Daoy (cell line): ENCODE results near the gene CRYGA. TPM values are rescaled to one million over a fixed set of nuclear protein-coding genes. Genes with fewer than 3 reads are reported as not detected.
A peak's percentile ranks its signal among the peaks of the same experiment; 100 is the strongest.

Experiments
- DNase-seq: peaks from one replicate; pipeline ENCODE4 v3.0.0-alpha.2; 2015; ENCODE audit warnings: low read depth
- total RNA-seq: library from RNA; depleted of rRNA; stranded (reverse); fragments of >200 nt; shearing (Covaris generic); gene quantifications from 2 replicates; pipeline ENCODE4 v1.2.3, GENCODE V29; 2014; rRNA removed

Gene CRYGA, protein sequence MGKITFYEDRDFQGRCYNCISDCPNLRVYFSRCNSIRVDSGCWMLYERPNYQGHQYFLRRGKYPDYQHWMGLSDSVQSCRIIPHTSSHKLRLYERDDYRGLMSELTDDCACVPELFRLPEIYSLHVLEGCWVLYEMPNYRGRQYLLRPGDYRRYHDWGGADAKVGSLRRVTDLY
- not detected in 2 replicates for total RNA-seq

DNA sequence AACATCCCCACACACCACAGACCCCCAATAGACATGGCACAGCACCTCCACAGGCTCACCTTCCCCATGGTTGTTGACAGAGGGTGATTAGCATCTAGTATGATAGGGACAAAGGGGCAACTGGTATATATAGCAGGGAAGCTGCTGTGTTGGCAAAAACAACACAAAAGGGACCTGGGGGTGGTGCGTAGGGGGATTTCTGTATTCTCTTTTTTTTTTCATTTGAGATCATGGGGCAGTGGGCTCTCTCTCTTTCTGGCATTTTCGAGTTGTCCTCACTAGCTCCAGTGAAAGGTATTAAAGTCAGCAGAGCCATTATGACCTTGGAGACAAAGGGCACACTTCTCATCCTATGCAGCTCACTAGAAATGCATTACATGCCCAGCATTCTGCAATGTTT, at the start of gene CRYGA:
Gene CRYGA, minus strand, starts transcription at position 101 of the 400 bp plus-strand sequence. Its CDS starts 33 bp downstream, at position 68.
- no peak for DNase-seq

DNA sequence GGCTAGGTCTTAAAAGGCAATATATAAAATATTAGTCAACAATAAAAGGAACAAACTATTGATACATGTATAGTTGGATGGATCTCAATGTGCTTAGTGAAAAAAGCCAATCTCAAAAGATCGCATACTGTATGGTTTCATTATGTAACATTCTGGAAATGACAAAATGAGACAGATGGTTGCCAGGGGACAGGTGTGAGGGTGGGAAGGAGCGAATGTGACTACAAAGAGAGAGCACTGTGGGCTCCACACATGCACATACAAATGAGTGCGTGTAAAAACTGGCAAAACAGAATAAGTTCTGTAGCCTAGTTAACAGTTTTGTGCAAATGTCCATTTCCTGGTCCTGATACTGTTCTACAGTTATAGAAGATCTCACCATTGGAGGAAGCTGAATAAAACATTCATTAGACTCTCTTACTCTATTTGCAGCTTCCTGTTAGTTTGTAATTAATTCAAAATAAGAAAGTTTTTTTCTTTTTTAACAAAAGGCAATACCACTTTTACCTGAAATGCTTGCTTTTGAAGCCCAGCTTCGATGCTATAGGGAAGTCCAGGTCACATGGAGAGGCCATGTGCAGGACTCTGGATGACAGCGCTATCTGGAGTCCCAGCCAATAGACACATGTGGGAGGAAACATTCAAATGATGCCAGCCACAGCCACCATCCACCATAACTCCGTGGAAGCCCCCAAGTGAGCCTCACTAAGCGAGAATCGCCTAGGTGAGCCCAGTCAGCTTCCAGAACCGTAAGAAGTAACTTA, 47.5 kb upstream of the CRYGA start:
- no peak for DNase-seq

DNA sequence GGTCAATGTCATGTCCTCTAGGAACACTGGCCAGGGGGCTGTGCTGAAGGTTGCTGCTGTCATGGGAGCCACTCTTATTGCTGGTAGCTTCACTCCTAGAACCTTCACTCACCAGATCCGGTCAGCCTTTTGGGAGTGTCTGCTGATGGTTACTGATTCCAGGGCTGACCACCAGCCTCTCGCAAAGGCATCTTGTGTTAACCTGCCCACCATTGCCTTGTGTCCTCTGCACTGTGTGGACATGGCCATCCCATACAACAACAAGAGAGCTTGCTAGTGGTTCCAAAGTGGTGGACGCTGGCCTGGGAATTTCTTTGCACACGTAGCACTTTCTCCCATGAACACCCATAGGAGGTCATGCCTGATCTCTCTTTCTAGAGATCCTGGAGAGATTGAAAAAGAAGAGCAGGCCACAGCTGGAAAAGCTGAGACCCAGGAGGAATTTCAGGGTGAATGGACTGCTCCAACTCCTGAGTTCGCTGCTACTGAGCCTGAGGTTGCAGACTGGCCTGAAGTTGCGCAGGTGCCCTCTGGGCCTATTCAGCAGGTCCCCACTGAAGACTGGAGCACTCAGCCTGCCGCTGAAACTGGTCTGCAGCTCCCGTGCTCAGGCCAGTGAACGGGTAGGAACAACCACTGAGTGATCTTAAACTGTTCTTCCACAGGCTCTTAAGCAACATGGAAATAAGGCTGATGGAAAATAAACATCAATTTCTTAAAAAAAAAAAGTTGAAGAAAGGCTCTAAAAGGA, 45.1 kb upstream of the CRYGA start:
- DNase-seq: no peak

DNA sequence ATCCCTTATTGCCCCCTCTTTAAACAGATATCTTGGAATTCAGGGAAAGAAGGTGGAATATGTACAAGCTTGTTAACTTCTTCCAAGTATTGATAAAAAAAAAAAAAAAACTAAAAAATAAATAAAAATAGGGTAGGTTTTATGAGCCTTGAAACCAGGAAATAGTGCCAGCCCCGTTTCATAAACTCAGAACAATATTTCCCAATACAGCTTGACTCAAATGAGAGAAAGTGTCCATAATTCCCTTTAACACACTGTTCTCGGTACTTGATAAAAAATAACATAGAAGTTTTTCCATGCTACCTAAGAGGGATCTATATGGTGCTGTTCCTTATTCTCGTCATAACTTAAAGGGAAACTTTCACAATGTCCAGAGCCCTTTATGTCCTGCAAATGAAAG, 44.4 kb upstream of the CRYGA start:
- no peak for DNase-seq

DNA sequence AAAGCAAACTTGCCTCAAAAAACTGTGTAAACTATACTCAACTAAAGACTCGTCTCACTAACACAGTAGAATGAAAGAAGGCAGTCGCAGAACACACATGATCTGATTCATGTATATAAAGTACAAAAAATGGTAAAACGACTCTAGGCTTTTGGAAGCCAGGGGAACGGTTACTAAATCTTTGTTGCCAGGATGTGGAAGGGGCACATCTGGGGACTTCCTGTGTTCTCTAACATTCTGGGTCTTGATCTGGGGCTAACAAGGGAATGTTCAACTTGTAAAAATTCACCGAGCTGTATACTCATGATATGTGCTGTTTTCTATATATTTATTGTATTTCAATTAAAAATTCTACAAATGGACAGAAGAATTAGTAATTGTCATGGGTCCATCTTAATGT, 40.8 kb upstream of the CRYGA start:
- DNase-seq: no peak

DNA sequence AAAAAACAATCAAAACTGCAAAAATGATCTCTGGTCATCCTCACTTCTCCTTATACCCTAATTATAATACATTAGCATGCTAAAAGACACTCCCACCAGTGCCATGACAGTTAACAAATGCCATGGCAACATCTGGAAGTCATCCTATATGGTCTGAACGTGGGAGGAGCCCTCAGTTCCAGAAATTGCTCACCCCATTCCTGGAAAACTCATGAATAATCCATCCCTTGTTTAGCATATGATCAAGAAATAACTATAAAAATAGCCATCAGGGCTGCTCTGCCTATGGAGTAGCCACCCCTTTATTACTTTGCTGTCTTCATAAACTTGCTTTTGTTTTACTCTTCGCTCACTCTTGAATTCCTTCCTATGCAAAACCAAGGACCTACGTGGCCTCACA, 32.1 kb upstream of the CRYGA start:
- DNase-seq: no peak

DNA sequence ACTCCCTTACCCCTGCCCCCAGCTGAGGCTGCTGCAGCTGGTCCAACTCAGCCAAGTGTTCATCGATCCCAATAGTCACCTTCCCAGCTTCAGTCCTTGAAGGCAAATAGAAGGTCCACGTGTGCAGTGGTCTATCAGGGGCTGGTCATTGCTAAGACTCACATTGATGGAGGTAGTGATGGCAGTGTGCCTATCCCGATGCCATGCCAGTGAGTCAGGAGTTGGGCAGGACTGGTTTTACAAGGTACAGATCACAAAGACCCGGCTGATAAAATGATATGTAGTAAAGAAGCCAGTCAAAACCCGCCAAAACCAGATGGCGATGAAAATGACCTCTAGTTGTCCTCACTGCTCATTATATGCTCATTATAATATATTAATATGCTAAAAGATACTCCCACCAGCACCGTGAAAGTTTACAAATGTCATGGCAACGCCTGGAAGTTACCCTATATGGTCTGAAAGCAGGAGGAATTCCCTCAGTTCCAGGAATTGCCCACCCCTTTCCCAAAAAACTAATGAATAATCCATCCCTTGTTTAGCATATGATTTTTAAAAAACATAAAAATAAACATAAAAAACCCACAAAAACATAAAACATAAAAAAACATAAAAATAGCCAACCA, 29.3 kb upstream of the CRYGA start:
- no peak for DNase-seq

DNA sequence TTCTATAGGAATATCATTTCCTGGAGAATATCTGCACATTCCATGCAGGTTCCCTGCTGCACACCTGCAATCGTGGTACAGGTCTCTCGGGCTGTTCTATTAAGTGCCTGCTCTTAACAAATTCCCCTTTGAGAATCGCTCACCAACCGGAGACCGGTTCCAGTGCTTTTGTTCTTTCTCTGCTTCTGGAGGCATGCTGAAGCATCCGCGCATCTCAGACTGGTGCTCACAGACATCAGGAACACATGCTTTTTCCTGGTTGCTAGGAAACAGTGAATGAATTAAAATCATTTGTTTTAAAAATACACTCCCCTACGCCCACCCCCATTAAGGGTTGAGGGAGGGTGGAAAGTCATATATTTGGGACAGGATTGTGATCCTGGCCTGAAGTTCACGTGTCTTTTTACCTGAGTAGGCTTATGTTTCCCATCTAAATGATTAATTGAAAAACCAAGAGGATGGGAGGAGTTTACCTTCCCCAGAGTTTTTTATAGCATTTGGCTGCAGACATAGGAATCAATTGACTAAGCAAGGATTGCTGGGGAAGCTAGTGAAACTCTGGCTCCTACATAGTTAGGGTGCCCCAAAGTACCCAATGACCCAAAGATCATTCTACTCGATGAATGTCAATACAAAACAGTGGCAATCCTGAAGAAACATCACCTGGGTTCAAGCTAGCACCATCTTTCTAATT, 26.6 kb upstream of the CRYGA start, which contains the start of gene C2orf80:
Gene C2orf80, minus strand, starts transcription at position 221 of the 694 bp plus-strand sequence. CDS start 3,044 bp downstream, outside the sequence.
- DNase-seq: no peak

DNA sequence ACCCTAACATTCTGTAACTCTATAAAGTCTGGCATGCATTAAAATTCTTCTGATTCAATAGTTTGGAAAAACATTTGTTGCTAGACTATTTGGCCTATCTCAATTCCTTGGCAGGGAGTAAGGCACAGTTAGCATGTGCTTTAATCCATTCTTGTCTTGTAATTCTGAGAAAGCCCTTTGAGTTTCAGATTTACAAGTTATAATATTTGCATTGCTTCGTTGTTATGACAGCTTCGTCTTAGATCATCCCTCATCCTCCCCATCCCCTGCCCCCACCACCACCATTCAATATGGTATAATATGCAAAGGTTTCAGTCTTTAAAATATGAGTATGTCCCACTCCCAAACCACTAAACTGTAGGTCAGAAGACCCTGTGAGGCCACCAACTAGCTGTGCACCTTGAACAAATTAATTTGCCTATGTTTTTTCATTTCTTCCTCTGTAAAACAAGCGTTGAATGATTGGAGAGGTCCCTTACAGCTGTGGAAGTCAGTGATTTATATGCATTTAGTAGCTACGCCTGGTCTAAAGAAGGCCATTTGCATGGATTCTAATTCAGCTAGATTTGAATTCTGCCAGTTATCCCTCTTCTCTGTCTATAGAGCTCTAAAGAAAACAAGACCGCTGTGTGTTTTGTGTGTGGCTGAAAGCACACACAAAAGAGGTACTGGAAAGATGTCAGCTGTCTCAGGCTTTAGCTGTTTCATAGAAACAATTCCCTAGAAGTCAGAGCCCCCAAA, 25.9 kb upstream of the CRYGA start:
- no peak for DNase-seq

DNA sequence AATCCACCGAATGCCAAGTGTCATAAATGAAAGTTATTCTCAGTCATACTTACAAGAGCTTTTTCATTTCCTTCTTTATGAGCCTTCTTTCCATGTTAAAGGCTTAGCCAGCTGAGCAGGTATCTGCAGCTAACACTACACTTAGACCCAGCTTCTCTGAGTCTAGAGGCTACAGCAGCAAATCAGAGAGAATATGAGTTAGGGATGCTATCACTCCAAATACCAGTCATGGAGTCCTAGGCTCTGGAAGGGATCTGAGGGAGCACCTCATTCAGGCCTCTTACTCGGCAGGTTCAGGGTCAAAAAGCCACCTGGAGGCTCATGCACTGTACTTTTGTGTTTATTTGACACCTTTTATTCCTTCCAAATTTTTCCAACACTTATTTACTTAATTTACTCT, 23.5 kb upstream of the CRYGA start:
- DNase-seq: no peak

DNA sequence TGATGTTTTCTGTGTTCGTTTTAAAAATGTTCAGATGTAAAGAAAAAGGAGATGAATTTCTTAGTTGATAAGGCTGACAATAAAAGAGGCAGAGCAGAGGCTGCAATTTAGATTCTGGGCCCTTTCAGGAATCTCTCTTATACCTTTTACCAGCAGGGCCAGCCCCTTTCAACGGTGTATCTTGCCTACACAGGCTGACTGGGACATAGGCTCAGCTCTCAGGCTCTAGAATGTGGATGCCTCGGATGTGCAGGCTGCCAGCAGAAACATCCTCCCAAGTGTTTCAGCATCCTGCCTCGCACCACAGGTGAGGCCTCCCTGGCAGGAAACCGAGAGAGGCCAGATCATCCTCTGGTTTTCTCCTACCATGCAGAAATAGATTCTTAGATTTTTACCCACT, 23.1 kb upstream of the CRYGA start:
- DNase-seq: no peak

DNA sequence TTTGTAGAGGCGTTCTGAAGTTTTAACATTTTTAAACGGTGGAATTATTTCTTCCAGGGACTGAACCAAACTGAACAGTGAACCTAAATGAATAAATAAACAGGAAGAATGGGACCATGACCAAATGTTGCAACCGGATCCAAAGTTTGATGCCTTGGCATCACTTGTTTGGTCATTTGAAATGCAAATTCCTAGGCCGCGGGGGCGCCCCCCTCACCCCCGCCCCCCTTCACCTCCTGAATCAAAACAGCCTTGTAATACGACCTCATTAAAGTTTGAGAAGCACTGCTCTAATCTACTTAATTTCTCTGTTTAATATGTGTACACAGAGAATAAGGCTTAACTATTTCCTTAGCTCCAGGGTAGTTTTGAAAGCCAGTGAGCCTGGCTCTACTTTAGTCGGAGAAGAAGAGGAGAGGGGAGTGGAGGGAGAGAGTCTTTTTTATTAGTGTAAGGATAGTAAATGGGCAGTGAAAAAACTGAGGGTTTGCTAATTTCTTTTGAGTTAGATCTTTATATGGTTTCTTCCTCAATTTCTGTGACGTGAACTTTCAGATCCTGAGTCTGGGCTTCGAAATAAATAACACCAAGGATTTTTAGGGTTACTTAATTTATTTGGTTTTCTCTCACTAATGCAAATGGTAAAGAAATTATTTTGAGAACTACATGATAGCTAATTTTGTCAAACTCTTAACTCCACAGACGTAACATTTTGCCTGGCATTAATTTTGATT, 20.8 kb upstream of the CRYGA start:
- DNase-seq: no peak

DNA sequence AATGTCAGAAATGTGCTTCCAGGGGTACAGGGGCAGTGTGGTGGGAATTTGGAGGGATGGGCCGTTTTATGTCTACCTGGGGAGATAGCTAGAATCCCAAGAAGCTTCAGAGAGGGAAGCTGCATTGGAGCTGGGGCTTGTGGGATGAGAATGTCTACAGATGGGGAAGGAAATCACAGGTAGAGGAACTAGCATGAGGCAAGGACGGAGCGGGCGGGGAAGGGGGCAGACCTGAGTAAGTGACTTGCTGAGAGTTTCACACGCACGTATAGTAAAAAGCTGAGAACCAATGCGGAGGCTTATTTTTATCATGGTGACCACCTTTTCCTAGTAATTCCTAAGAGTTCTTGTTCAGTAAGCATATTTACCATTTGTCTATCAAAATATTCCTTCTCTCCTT, 20.1 kb upstream of the CRYGA start:
- no peak for DNase-seq

DNA sequence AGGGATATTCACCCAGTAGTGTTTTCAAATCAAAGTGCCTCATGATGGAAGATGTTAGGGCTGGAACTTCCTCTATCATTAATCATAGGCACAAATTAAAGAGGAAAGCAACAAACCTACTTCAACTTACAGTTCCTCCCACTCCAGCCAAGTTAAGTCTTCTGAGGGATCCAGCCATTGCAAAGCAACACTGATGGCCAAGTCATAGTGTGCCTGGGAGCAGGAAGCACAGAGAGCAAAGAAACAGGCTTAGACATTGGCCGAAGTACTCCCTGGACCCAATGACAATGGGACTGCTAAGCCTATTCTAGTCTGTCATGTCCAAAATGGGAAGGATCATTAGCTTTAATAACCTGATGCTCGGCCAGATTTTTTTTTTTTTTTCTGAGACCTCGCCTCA, 19.4 kb upstream of the CRYGA start:
- no peak for DNase-seq

DNA sequence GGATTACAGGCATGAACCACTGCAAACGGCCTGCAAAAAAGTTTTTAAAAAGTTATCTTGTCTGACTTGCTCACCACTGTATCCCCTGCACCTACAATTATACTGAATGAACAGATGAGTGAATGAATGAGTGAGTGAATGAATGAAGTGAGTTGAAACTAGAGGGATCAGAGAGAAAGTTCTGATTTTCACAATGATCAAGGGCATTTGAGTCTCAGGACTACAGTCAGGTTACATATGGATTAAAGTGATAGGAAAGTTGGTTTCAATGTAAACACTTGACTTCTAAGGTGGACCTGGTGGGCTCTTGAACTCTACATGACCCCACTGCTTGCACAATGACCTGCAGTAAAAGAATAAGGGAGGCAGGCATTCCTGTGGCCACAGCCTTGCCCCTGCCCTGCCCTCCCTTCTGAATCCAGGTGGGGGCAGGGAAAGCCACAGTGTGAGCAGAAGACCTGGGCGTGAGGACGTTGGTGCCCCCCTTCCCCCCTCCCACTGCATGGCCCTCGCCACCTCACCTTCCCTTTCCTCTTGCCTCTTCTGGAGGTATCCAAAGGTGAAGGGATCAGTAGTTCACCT, 15.7 kb upstream of the CRYGA start:
- DNase-seq: peak; percentile 11

DNA sequence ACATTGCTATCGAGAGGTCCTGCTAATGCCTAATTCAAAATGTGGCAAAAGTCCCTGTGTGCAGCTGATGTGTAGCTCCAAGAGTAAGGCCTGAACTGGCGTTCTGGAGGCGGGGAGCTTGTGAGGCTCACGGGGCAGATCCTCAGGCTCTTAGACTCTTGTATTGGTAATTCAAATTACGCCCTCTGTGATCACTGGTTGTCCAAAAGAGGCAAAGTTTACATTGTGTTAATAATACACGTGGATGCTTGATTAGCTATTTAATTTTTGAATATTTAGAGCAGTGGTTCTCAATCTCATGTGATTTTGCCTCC, 12.4 kb upstream of the CRYGA start:
- no peak for DNase-seq

DNA sequence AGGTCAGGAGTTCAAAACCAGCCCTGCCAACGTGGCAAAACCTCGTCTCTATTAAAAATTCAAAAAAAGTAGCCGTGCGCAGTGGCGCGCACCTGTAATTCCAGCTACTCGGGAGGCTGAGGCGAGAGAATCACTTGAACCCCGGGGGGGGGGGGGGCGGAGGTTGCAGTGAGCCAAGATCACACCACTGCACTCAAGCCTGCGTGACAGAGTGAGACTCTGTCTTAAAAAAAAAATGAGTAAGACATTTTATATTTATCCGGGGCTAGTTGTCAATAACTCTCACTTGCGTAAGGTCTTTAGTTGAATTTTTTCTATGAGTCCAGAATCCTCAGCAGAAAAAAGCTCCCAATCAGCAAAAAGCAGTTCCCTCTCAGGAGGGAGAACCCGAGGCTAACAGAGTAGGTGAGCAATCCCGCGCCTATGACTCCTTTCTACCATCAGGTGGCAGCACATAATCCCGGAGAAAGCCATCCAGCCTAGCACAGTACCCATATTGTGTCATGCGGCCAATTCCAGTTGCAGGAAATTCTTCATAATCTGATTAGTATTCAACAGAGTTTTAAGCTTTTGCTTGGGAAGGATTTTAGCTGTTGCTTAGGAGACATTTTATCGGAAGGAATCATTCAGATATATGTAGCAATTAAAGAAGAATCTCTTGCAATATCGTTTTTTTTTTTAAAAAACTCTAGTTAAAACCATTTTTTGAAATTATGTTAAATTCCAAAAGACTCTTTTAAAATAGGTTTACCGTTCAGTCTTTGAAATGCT, 11.9 kb upstream of the CRYGA start:
- peak; percentile 79 for DNase-seq

DNA sequence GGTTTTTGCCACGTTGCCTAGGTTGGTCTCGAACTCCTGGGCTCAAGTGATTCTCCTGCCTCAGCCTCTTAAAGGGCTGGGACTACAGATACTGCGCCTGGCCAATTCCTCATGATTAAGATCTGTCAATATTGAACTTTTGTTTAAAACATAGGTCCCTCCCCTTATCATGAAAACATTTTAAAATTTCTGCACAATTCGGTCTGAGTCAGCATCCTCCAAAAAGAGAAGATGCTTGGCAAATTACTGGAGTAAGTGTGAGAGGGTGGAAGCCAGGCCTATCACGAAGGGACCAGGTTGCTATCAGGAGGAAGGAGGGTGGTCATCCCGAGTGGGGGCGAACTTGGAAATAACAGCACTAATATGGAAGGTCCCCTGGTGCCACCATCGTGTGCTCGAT, 10.8 kb upstream of the CRYGA start:
- no peak for DNase-seq

DNA sequence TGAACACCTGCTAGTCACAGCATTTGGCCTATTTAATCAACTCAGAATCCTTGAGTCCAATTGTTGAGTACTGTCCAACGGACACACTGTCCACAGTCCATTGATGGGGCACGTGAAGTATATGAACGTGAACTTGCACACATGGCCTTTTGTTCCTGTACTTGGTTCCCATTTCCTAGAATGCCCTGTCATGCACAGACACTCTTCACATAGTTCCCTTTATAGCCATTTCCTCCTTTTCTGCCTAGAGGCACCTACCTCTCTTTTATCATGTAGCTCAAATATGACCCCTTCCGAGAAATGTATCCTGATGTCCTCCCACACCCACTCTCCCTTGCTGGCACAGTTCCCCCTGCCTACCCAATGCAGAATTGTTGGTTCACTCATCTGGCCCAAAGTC, 8.7 kb upstream of the CRYGA start:
- no peak for DNase-seq
